HG03025 (cell line): Measurements from ENCODE around the gene ZNF708.
"Not testable (repeated sequence)": the region's sequence is repeated elsewhere in the genome, so short reads cannot be mapped to it uniquely, and the experiment has no call there.

Experiments used
- ATAC-seq: cut with Tn5 transposase; IDR thresholded peaks from one replicate; pipeline ENCODE4 v1.9.1; 2021; ENCODE audit warnings: mild to moderate bottlenecking, moderate library complexity; ENCODE audit not compliant: unreplicated experiment, low FRiP score

ZNF708 gene

GRCh38 chr19:21328885-21329605 is at the start of gene ZNF708:
Gene ZNF708 (minus strand): TSS chr19:21329410. CDS start chr19:21329212, 198 bp downstream.
- ATAC-seq, result peak; percentile 99

- ATAC-seq, result no peak
Measured at GRCh38 chr19:21362291-21362690, 33.1 kb upstream of the ZNF708 start.

GRCh38 chr19:21358768-21359451 is 29.7 kb upstream of the ZNF708 start, which contains the start of gene ZNF738:
Gene ZNF738 (plus strand): TSS chr19:21359000. CDS start chr19:21359141, 141 bp downstream.
- peak; percentile 97 for ATAC-seq

GRCh38 chr19:21352830-21353229 is 23.6 kb upstream of the ZNF708 start:
- ATAC-seq, result no peak

- ATAC-seq, result not testable (repeated sequence)
Measured at GRCh38 chr19:21344841-21345240, 15.6 kb upstream of the ZNF708 start.

- no peak for ATAC-seq
Measured at GRCh38 chr19:21335721-21336120, 6.5 kb upstream of the ZNF708 start.

GRCh38 chr19:21328406-21328805 is 804 bp downstream of the ZNF708 start:
- ATAC-seq, result no peak

- no peak for ATAC-seq
Measured at GRCh38 chr19:21326169-21326568, 3.0 kb downstream of the ZNF708 start.

- ATAC-seq, result no peak
Measured at GRCh38 chr19:21323000-21323399, 6.2 kb downstream of the ZNF708 start.

GRCh38 chr19:21322528-21322927 is 6.7 kb downstream of the ZNF708 start:
- ATAC-seq, result no peak

- no peak for ATAC-seq
Measured at GRCh38 chr19:21321996-21322395, 7.2 kb downstream of the ZNF708 start.

GRCh38 chr19:21321134-21321533 is 8.1 kb downstream of the ZNF708 start:
- ATAC-seq, result no peak

GRCh38 chr19:21317821-21318220 is 11.4 kb downstream of the ZNF708 start:
- no peak for ATAC-seq

- ATAC-seq, result no peak
Measured at GRCh38 chr19:21314676-21315075, 14.5 kb downstream of the ZNF708 start.

- ATAC-seq, result not testable (repeated sequence)
Measured at GRCh38 chr19:21312807-21313206, 16.4 kb downstream of the ZNF708 start.

- no peak for ATAC-seq
Measured at GRCh38 chr19:21308773-21309172, 20.4 kb downstream of the ZNF708 start.

GRCh38 chr19:21306881-21307479 is 22.2 kb downstream of the ZNF708 start:
- ATAC-seq, result not testable (repeated sequence)

GRCh38 chr19:21293768-21294167 is 35.4 kb downstream of the ZNF708 start:
- not testable (repeated sequence) for ATAC-seq

- no peak for ATAC-seq
Measured at GRCh38 chr19:21269813-21270212, 59.4 kb downstream of the ZNF708 start.

- ATAC-seq, result no peak
Measured at GRCh38 chr19:21264891-21265290, 64.3 kb downstream of the ZNF708 start.

GRCh38 chr19:21264416-21264815 is 64.8 kb downstream of the ZNF708 start:
- ATAC-seq, result no peak
